GM12878 (cell line): ENCODE measurements around the gene COL4A1. TPM values are rescaled to one million over a fixed set of nuclear protein-coding genes. Genes with fewer than 3 reads are reported as not detected.

Source experiments
- ATAC-seq: fragments of 200-7000 bp; cut with Tn5 transposase; 3 replicates; pipeline ENCODE4 v1.9.1; 2020; ENCODE audit warnings: mild to moderate bottlenecking, moderate library complexity
- BruUV-seq: library from RNA; stranded (reverse); fragments of 400-500 nt; replicated peaks from 2 replicates; lab custom pipeline; 2021; lab: Mats Ljungman, UMichigan
- CTCF ChIA-PET: fragments of 300-600 bp; sonication (Branson Sonifier 250); formaldehyde crosslinking; extraction: SDS; loops from one replicate; lab custom pipeline; 2021; ENCODE audit warnings: inconsistent platforms; lab: Yijun Ruan, JAX
- POLR2A ChIA-PET: fragments of 350-600 bp; formaldehyde crosslinking; extraction: SDS; loops from one replicate; lab custom pipeline; 2021; ENCODE audit warnings: inconsistent platforms; lab: Charles Lee
- RAD21 ChIA-PET: fragments of 300-600 bp; sonication (Branson Sonifier 250); formaldehyde crosslinking; loops from one replicate; lab custom pipeline; 2023; ENCODE audit warnings: antibody characterized with exemption; ENCODE audit not compliant: unreplicated experiment; lab: Charles Lee
- SMC1A ChIA-PET: fragments of 300-600 bp; sonication (Branson Sonifier 250); formaldehyde crosslinking; loops from one replicate; lab custom pipeline; 2023; ENCODE audit not compliant: unreplicated experiment, uncharacterized antibody; lab: Charles Lee
- DNase-seq: peaks from one replicate; pipeline ENCODE4 v3.0.0-alpha.2; 2011; ENCODE audit warnings: low read depth, low spot score
- FAIRE-seq: peaks from 3 replicates; lab custom pipeline; 2011; peaks lifted over from hg19 to GRCh38; lab: Jason Lieb, UNC
- H2AFZ ChIP-seq: 2 replicates; pipeline ENCODE4 v1.6.0; 2011; ENCODE audit warnings: low read depth, low read length, control low read depth; ENCODE audit not compliant: control insufficient read depth
- H3K27ac ChIP-seq: 2 replicates; pipeline ENCODE4 v1.5.1; 2011; ENCODE audit warnings: control low read depth; ENCODE audit not compliant: control insufficient read depth, insufficient read depth
- H3K27me3 ChIP-seq, 2 experiments: replicated peaks in 1 of 2; 2 replicates each; pipeline versions ENCODE4 v1.6.0 to v1.6.1; 2011; ENCODE audit warnings: low read length in 1 of 2; ENCODE audit not compliant: control insufficient read depth in 2 of 2, insufficient read depth in 2 of 2
- H3K36me3 ChIP-seq, 2 experiments: 2 replicates each; pipeline ENCODE4 v1.5.1; 2011; ENCODE audit warnings: low read length in 1 of 2; ENCODE audit not compliant: control insufficient read depth in 2 of 2, insufficient read depth in 2 of 2
- H3K4me1 ChIP-seq: 2 replicates; pipeline ENCODE4 v1.6.1; 2011; ENCODE audit warnings: mild to moderate bottlenecking, low read length, moderate library complexity, mixed read lengths; ENCODE audit not compliant: control insufficient read depth, insufficient read depth
- H3K4me2 ChIP-seq: 2 replicates; pipeline ENCODE4 v1.6.0; 2011; ENCODE audit warnings: control low read depth; ENCODE audit not compliant: control insufficient read depth, insufficient read depth
- H3K4me3 ChIP-seq: fragments of 200-600 bp; sonication (generic); 2 replicates; pipeline ENCODE4 v1.5.1; 2016
- H3K79me2 ChIP-seq: 2 replicates; pipeline ENCODE4 v1.6.0; 2011; ENCODE audit warnings: low read length; ENCODE audit not compliant: control insufficient read depth, insufficient read depth
- H3K9ac ChIP-seq: 2 replicates; pipeline ENCODE4 v1.8.0; 2011; ENCODE audit warnings: low read length, control low read depth, mixed read lengths; ENCODE audit not compliant: control insufficient read depth, insufficient read depth
- H3K9me3 ChIP-seq: replicated peaks from 3 replicates; pipeline ENCODE4 v1.5.1; 2011; ENCODE audit warnings: mild to moderate bottlenecking, low read length; ENCODE audit not compliant: control insufficient read depth, insufficient read depth
- H4K20me1 ChIP-seq: 2 replicates; pipeline ENCODE4 v1.6.0; 2011; ENCODE audit not compliant: control insufficient read depth, insufficient read depth
- BRCA1 ChIP-seq: IDR thresholded peaks from 2 replicates; pipeline ENCODE4 v1.6.1; 2011; ENCODE audit warnings: low read depth, low read length, improper control_type of control experiment
- EGR1 ChIP-seq, 2 experiments: IDR thresholded peaks; 1 replicate in 1 of 2; 2 replicates in 1 of 2; pipeline ENCODE4 v1.6.1; 2011 to 2012; ENCODE audit warnings: low read depth in 2 of 2, low read length in 2 of 2, borderline replicate concordance in 1 of 2, mild to moderate bottlenecking in 1 of 2, moderate library complexity in 1 of 2
- EP300 ChIP-seq, 2 experiments: fragments of 150-350 bp in 1 of 2; IDR thresholded peaks; 2 replicates each; pipeline ENCODE4 v1.6.1; 2011 to 2012; ENCODE audit warnings: low read depth in 2 of 2, low read length in 2 of 2, borderline replicate concordance in 1 of 2, improper control_type of control experiment in 1 of 2, inconsistent platforms in 1 of 2; ENCODE audit not compliant: control insufficient read depth in 1 of 2
- FOXK2 ChIP-seq: fragments of 450-650 bp; IDR thresholded peaks from 2 replicates; pipeline ENCODE4 v1.6.1; 2017; ENCODE audit warnings: mild to moderate bottlenecking, moderate library complexity
- MYB ChIP-seq: fragments of 150-350 bp; IDR thresholded peaks from 2 replicates; pipeline ENCODE4 v1.6.1; 2014; ENCODE audit warnings: mild to moderate bottlenecking, low read depth, low read length, borderline replicate concordance
- WGBS: methylation state at CpG from one replicate; pipeline ENCODE4 v1.1.6; 2016; ENCODE audit warnings: low lambda C conversion rate; ENCODE audit not compliant: insufficient replicate concordance, insufficient coverage; ENCODE audit errors: missing lambda C conversion rate; 5-methylcytosine and 5-hydroxymethylcytosine counted together
- in situ Hi-C: fragments of 300-500 bp; cut with MboI; formaldehyde crosslinking; loops from 9 replicates; pipeline ENCODE4 v1.14.3; 2018; ENCODE audit warnings: mixed read lengths
- intact Hi-C: fragments of 100-400 bp; cut with micrococcal nuclease; formaldehyde crosslinking; loops from one replicate; pipeline ENCODE4 v1.14.2; 2022; ENCODE audit not compliant: unreplicated experiment
- polyA plus RNA-seq, 11 experiments: library from polyadenylated mRNA; depleted of rRNA in 4 of 11; unstranded in 6 of 11; stranded (reverse) in 5 of 11; fragments of >200 nt; fragmentation: Nextera tagmentation in 4 of 11; fragmentation: Illumina TruSeq in 1 of 11; extraction: Ambion mirVana in 4 of 11; extraction: Trizol in 1 of 11; gene quantifications; 1 replicate in 1 of 11; 2 replicates in 10 of 11; pipeline versions ENCODE4 v1.2.1 to v1.2.3, GENCODE V29; 2011 to 2016; ENCODE audit warnings: inconsistent platforms in 2 of 11, missing spikeins in 2 of 11, low read depth in 1 of 11
- total RNA-seq, 4 experiments: library from RNA; depleted of rRNA in 3 of 4; stranded (reverse); fragments of >200 nt in 3 of 4; fragmentation: Illumina TruSeq in 1 of 4; extraction: Trizol in 1 of 4; gene quantifications; 2 replicates each; pipeline versions ENCODE4 v1.2.1 to v1.2.3, GENCODE V29; 2013 to 2021
- TF ChIP-seq, protein P1 (sequence below): fragments of 150-350 bp; IDR thresholded peaks from 2 replicates; pipeline ENCODE4 v1.6.1; 2016; ENCODE audit warnings: low read depth, low read length
- TF ChIP-seq, protein P2 (sequence below): fragments of 450-650 bp; IDR thresholded peaks from 2 replicates; pipeline ENCODE4 v1.6.1; 2017; ENCODE audit warnings: low read depth, mild to moderate bottlenecking, moderate library complexity
- TF ChIP-seq, protein P3 (sequence below): fragments of 450-650 bp; IDR thresholded peaks from 2 replicates; pipeline ENCODE4 v1.6.1; 2017; ENCODE audit warnings: mild to moderate bottlenecking, moderate library complexity
- TF ChIP-seq, protein P4 (sequence below): fragments of 450-650 bp; IDR thresholded peaks from 2 replicates; pipeline ENCODE4 v1.6.1; 2017; ENCODE audit warnings: mild to moderate bottlenecking

The COL4A1 gene
- total and polyA plus RNA-seq, 10 of the 15 experiments (the other 5 are each of a cell fraction or from before 2014, with no cell fraction given), result 0.07 to 0.31 (median 0.13) TPM; not detected in 6

DNA sequence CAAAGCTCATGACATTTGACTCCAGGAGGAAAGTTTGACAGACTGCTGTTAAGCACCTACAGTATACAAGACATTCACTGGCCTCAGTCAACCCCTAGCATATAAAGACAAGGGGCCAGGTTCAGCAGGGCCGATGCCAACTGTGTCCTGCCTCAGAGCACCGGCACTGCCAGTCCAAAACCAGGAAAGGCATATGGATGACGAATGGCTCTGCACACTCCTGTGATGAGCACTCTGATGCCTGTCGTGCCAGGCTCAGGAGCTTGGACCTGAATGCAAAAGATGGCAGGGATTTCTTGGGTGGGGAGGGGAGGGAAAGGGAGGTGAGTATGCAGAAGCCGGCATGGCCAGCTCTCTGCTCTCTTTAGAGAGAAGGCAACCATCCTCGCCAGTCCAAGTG lies 38.9 kb downstream of the COL4A1 start:
- Histone ChIP-seq H3K27me3 (peaks cover 3 to 4% of the 10 kb centered on the region in 2 experiments; a peak in 3 of 4 replicates), H3K27ac (no peak overlapping the region), H3K4me3 (no peak overlapping the region), H3K4me1 (no peaks in the 10 kb centered on the region), H4K20me1 (no peaks in the 10 kb centered on the region), H3K9me3 (no peaks in the 10 kb centered on the region), H3K36me3 (no peaks in the 10 kb centered on the region), H2AFZ (no peak overlapping the region), H3K79me2 (no peaks in the 10 kb centered on the region), H3K4me2 (no peak overlapping the region), H3K9ac (no peak overlapping the region)
- ChIA-PET SMC1A (interaction anchor here (1.0 to 1.1 kb wide), 2 partner anchors 10 to 36 kb away, joined by 3 read pairs; no protein-coding TSS in a partner anchor), CTCF (no interaction called here), POLR2A (no interaction called here), RAD21 (no interaction called here)
- intact Hi-C loops (no loop called here), in situ Hi-C loops (no loop called here)
- ATAC-seq (no peak), FAIRE-seq (no peak), DNase-seq (no peak)
- BruUV-seq, result no TSS peak
- TF ChIP-seq, protein P1, sequence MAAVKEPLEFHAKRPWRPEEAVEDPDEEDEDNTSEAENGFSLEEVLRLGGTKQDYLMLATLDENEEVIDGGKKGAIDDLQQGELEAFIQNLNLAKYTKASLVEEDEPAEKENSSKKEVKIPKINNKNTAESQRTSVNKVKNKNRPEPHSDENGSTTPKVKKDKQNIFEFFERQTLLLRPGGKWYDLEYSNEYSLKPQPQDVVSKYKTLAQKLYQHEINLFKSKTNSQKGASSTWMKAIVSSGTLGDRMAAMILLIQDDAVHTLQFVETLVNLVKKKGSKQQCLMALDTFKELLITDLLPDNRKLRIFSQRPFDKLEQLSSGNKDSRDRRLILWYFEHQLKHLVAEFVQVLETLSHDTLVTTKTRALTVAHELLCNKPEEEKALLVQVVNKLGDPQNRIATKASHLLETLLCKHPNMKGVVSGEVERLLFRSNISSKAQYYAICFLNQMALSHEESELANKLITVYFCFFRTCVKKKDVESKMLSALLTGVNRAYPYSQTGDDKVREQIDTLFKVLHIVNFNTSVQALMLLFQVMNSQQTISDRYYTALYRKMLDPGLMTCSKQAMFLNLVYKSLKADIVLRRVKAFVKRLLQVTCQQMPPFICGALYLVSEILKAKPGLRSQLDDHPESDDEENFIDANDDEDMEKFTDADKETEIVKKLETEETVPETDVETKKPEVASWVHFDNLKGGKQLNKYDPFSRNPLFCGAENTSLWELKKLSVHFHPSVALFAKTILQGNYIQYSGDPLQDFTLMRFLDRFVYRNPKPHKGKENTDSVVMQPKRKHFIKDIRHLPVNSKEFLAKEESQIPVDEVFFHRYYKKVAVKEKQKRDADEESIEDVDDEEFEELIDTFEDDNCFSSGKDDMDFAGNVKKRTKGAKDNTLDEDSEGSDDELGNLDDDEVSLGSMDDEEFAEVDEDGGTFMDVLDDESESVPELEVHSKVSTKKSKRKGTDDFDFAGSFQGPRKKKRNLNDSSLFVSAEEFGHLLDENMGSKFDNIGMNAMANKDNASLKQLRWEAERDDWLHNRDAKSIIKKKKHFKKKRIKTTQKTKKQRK, result no peak
- TF ChIP-seq FOXK2 (no peak), EGR1 (IDR thresholded peaks at IDR 0.05; ENCODE audit: borderline replicate concordance in 1 of 2, low read depth in 2 of 2, low read length in 2 of 2) (no peak), EP300 (IDR thresholded peaks at IDR 0.05; ENCODE audit: borderline replicate concordance in 1 of 2, control insufficient read depth in 1 of 2, low read depth in 2 of 2, low read length in 2 of 2) (no peak), MYB (no peak), BRCA1 (no peak)
- TF ChIP-seq, protein P2, sequence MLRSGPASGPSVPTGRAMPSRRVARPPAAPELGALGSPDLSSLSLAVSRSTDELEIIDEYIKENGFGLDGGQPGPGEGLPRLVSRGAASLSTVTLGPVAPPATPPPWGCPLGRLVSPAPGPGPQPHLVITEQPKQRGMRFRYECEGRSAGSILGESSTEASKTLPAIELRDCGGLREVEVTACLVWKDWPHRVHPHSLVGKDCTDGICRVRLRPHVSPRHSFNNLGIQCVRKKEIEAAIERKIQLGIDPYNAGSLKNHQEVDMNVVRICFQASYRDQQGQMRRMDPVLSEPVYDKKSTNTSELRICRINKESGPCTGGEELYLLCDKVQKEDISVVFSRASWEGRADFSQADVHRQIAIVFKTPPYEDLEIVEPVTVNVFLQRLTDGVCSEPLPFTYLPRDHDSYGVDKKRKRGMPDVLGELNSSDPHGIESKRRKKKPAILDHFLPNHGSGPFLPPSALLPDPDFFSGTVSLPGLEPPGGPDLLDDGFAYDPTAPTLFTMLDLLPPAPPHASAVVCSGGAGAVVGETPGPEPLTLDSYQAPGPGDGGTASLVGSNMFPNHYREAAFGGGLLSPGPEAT, result no peak
- TF ChIP-seq, protein P3, sequence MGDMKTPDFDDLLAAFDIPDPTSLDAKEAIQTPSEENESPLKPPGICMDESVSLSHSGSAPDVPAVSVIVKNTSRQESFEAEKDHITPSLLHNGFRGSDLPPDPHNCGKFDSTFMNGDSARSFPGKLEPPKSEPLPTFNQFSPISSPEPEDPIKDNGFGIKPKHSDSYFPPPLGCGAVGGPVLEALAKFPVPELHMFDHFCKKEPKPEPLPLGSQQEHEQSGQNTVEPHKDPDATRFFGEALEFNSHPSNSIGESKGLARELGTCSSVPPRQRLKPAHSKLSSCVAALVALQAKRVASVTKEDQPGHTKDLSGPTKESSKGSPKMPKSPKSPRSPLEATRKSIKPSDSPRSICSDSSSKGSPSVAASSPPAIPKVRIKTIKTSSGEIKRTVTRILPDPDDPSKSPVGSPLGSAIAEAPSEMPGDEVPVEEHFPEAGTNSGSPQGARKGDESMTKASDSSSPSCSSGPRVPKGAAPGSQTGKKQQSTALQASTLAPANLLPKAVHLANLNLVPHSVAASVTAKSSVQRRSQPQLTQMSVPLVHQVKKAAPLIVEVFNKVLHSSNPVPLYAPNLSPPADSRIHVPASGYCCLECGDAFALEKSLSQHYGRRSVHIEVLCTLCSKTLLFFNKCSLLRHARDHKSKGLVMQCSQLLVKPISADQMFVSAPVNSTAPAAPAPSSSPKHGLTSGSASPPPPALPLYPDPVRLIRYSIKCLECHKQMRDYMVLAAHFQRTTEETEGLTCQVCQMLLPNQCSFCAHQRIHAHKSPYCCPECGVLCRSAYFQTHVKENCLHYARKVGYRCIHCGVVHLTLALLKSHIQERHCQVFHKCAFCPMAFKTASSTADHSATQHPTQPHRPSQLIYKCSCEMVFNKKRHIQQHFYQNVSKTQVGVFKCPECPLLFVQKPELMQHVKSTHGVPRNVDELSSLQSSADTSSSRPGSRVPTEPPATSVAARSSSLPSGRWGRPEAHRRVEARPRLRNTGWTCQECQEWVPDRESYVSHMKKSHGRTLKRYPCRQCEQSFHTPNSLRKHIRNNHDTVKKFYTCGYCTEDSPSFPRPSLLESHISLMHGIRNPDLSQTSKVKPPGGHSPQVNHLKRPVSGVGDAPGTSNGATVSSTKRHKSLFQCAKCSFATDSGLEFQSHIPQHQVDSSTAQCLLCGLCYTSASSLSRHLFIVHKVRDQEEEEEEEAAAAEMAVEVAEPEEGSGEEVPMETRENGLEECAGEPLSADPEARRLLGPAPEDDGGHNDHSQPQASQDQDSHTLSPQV, result no peak
- TF ChIP-seq, protein P4, sequence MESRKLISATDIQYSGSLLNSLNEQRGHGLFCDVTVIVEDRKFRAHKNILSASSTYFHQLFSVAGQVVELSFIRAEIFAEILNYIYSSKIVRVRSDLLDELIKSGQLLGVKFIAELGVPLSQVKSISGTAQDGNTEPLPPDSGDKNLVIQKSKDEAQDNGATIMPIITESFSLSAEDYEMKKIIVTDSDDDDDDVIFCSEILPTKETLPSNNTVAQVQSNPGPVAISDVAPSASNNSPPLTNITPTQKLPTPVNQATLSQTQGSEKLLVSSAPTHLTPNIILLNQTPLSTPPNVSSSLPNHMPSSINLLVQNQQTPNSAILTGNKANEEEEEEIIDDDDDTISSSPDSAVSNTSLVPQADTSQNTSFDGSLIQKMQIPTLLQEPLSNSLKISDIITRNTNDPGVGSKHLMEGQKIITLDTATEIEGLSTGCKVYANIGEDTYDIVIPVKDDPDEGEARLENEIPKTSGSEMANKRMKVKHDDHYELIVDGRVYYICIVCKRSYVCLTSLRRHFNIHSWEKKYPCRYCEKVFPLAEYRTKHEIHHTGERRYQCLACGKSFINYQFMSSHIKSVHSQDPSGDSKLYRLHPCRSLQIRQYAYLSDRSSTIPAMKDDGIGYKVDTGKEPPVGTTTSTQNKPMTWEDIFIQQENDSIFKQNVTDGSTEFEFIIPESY, result no peak
- 20% methylated on average over 6 of the region's 6 CpGs for WGBS
